Measurements from ENCODE around the gene N4BP2.

GRCh38 chr4:40053161-40053560, 3.5 kb upstream of the N4BP2 start:
- TF ChIP-seq CREB1 (IDR thresholded peaks at IDR 0.05; ENCODE audit: low read depth) (no peak), EGR1 (IDR thresholded peaks at IDR 0.05) (no peak), ZBTB7A (IDR thresholded peaks at IDR 0.05; ENCODE audit: low read depth) (no peak)
- TF ChIP-seq, protein P1, sequence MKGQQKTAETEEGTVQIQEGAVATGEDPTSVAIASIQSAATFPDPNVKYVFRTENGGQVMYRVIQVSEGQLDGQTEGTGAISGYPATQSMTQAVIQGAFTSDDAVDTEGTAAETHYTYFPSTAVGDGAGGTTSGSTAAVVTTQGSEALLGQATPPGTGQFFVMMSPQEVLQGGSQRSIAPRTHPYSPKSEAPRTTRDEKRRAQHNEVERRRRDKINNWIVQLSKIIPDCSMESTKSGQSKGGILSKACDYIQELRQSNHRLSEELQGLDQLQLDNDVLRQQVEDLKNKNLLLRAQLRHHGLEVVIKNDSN (IDR thresholded peaks at IDR 0.05), result no peak

Measured in Ishikawa (cell line).